GM19193 (cell line): Measurements from ENCODE around the gene CACNA1D.

ENCODE experiments used
- POLR2A ChIP-seq: IDR thresholded peaks from 4 replicates; pipeline ENCODE4 v1.6.1; 2011; ENCODE audit not compliant: insufficient read depth, insufficient read length; ENCODE audit errors: extremely low read depth

CACNA1D gene

GRCh38 chr3:53671192-53671960, 177.0 kb downstream of the CACNA1D start:
- TF ChIP-seq POLR2A = no peak

DNA sequence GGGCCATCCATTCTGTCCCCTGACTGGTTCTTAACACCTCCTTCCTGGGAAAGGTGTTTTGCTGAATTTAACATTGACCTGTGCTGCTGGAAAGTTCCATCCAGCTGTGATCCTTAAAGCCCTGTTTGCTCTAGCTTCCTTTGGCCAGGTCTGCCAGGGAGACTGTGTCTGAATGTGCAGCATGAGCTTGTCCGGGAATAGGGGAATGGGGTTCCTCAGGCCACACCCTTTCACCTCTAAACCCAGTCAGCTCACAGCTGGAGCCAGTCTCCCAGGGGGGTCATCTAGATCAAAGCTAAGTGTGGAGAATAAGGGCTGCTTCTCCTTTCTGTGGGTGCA, 177.5 kb downstream of the CACNA1D start:
- TF ChIP-seq POLR2A = no peak

- no peak for TF ChIP-seq POLR2A
Measured at GRCh38 chr3:53672981-53673380, 178.6 kb downstream of the CACNA1D start.

DNA sequence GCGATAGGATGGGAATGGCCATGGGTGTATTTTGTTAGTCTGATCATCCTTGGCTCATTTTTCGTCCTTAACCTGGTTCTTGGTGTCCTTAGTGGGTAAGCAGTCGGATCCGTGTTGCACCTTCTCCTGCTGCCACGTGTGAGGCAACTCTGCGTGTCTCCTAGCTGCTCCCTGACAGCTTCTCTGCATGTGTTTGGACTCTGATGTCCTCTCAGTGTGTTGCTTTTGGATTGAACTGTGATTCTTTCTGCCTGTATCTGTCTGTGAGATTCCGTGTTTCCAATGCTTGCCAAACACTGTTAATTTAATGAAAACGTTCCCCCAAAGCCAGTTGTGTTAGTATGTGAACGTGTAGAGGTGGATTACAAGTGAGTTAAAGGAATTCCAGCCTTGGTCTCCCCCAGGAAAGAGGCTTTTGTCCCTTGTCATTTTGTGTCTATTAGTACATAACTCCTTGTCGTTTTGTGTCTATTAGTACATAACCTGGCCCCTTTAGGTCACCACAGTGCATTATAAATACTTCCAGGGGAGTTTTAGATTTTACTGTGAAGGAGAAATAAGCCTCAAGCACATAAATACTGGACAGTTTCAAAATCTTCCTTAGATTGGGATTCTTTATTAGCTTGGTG, 179.4 kb downstream of the CACNA1D start:
- TF ChIP-seq POLR2A = no peak

DNA sequence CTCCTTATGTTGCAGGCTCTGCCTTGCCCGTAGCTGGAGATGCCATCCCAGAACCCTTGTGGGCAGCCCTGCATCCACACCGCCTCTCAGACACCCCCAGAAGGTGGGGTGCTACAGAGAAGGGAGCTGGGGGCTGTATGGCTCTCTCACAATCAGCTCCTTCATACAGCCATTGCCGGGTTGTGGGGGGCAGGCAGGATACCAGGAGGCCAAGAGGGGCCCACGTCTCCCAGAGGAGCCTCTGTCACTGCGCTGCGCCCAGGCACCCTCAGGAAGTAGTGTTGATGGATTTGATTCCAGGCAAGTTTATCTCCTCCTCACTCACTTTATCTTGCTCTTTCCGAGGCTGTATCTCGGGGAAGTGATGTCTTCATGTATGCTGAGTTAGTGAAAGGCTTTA, 180.2 kb downstream of the CACNA1D start:
- no peak for TF ChIP-seq POLR2A

DNA sequence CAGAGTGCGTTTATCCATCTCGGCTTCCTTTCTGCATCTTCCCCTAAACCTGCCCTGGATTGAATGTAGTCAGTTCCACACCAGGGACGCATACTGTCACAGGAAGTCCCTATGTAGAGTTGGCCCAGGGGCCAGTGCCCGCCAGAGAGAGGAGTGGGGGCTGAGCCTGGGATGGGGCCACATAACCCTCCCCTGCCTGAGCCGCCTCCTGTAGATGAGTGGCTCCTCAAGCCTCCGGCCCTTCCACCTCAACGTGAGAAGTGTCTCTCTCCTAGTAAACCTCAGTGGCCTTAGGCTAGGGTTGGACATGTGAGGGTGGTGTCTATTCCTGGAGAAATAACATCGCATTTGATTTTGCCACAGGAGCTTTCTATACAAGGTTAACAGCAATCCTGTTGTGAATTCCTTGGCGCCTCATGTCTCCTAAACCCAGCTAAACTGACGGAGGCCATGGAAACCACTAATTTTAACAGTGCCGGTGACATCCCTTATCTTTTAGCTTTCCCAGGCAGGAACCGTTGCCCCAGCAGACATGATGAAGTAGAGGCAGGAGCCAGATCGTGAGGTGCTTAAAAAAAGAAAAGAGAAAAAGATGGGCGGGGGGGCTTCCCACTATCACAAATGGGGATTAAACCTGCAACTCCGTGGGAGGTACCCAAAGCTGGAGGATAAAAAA, 180.7 kb downstream of the CACNA1D start:
- TF ChIP-seq POLR2A = no peak

DNA sequence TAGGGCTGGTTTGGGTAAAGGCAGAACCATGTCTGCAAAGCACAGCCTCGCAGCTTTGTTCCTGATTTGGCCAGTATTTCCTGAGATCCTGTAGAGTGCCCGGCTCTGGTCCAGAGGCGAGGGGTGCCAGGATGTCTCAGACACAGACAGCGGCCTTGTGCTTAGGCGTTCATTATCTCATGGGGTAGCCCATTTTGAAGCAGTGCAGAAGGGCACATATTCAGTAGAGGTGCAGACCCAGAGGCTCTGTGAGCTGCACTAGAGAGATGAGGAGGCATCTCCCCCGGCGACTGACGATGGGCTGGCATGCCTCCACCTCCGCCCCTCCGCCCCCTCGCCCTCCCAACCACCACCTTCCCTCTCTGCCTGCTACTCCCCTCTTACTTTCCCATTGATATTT, 181.5 kb downstream of the CACNA1D start:
- no peak for TF ChIP-seq POLR2A

GRCh38 chr3:53677413-53677812, 183.0 kb downstream of the CACNA1D start:
- no peak for TF ChIP-seq POLR2A

- no peak for TF ChIP-seq POLR2A
Measured at GRCh38 chr3:53680028-53680427, 185.6 kb downstream of the CACNA1D start.

DNA sequence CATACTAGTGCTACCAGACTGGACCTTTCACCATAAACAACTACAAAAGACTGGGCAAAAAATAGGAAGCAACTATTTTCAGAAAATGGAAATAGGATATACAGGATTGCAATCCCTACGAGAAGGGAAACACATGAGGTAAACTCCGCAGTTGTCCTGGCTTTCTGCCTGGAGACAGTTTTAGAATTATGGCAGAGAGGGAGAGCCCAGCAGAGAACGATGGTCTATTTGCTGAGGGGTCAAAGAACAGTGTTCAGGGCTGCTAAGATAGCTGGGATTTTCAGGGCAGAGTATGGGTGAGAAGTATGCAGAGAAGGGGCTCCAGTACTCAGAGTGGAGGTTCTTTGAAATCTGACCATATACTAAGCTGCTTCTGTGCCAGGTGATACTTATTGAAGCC, 188.4 kb downstream of the CACNA1D start:
- TF ChIP-seq POLR2A = no peak

GRCh38 chr3:53688066-53688465, 193.7 kb downstream of the CACNA1D start:
- TF ChIP-seq POLR2A = no peak

DNA sequence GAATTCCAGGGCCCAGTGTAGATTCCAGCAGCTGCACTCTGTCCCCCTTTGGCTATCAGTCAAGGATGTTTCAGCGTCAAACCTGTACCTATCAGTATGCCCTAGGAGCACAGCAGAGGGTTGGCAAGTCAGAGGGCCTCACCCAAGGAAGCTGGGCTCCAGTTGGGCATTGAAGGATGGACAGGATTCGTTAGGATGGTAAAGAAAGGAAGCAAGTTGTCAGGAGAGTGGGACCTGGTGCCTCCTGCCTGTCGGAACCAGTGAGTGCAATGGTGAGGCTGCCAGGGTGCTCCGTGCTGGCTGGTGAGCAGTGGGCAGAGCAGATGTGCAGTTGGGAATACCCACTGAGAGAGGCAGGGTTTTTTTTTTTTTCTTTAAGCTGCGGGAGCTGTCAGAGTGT, 194.6 kb downstream of the CACNA1D start:
- TF ChIP-seq POLR2A = no peak

DNA sequence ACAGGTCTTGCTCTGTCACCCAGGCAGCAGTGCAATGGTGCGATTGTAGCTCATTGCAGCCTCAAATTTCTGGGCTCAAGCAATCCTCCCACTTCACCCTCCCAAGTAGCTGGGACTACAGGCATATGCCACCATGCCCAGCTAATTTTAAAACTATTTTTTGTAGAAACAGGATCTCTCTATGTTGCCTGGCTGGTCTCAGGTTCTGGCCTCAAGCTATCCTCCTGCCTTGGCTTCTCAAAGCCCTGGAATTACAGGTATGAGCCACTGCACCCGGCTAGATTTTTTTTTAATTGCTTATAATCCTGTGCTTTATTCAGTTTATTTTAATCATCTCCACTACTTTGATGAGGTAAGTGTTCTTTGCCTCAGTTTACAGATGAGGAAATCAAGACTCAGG, 195.3 kb downstream of the CACNA1D start:
- TF ChIP-seq POLR2A = no peak

GRCh38 chr3:53690521-53690920, 196.1 kb downstream of the CACNA1D start:
- no peak for TF ChIP-seq POLR2A

DNA sequence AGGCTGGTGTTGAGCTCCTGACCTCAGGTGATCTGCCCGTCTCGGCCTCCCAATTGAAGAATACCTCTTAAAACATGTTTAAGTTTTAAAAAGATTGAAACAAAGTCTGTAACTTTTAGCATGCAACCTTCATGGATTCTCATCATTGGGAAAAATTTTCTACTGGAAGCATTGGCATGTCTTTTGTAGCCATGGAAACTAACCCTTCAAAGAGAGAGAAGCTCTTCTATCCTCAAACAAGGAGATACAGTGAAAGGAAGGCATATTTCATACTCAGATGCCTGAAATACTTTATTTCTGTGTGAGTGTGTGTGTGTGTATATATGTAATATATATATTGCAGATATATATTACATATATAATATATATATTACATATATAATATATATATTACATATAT, 196.9 kb downstream of the CACNA1D start:
- no peak for TF ChIP-seq POLR2A

GRCh38 chr3:53691885-53692284, 197.5 kb downstream of the CACNA1D start:
- no peak for TF ChIP-seq POLR2A

DNA sequence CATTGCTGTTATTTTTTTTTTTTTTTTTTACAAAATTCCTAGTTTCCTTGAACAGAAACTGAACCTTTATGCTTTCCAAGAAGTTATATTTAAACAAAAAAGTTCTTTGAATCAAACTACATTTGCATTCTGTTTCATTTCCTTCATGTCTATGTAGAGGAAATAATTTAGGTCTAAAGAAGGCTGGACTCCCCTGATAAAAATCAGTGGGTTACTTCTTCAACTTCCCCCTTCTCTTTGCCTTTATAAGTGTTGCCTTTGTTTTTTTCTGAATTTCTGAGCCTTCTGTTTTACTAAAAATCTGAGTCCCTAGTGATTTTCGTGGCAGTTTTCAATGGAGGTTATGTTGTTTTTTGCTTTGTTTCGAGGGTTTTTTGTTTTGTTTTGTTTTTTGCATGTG, 199.0 kb downstream of the CACNA1D start:
- no peak for TF ChIP-seq POLR2A

DNA sequence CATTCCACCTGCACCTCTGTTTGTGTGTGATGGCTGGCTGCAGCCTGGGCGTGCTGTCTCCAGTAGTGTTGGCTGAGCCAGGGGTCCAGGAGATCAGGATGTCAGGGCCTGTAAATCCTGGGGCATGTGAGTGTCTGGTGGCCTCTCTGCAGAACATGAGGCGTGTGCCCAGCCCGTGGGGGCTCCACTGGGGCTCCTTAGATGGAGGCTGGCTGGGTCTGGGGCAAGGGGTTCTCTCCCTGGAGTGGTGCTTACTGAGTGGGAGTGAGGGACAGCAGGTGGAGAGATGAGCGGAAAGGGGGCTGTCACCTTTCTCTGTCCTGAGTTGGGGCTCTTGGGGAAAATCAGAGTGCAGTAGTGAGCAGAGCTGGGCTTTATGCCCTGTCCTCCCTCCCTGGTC, 199.6 kb downstream of the CACNA1D start:
- no peak for TF ChIP-seq POLR2A
